ENCODE measurements around the gene ZNF362. TPM values are rescaled to one million over a fixed set of nuclear protein-coding genes. Genes with fewer than 3 reads are reported as not detected.

The ZNF362 gene
- total and polyA plus RNA-seq, 10 of the 15 experiments (the other 5 are each of a cell fraction or from before 2014, with no cell fraction given): 0.74 to 22.8 (median 7.4) TPM

DNA sequence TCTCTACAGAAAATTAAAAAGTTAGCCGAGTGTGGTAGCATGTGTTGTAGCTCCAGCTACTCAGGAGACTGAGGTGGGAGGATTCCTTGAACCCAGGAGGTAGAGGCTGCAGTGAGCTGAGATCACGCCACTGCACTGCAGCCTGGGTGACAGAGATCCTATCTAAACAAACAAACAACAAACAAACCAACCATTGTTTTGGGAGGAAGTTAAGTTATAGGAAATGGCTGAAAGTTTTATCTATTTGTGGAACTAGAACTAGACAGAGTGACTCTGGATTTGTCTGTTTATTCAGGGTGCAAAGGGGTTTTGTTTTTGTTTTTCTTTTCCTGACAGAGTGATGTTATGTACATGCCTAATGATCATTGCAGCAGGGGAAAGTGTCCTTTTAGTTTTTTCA, 31.0 kb downstream of the ZNF362 start:
- Histone ChIP-seq H3K4me3 (no peak overlapping the region), H3K36me3 (ENCODE audit: control insufficient read depth in 2 of 2, insufficient read depth in 2 of 2, low read length in 1 of 2) (no peaks in the 10 kb centered on the region; a peak in 1 of 4 replicates), H3K27ac (ENCODE audit: control insufficient read depth, insufficient read depth) (no peak overlapping the region), H3K79me2 (ENCODE audit: control insufficient read depth, insufficient read depth, low read length) (no peaks in the 10 kb centered on the region), H2AFZ (ENCODE audit: control insufficient read depth, low read depth, low read length) (no peak overlapping the region), H3K4me2 (ENCODE audit: control insufficient read depth, insufficient read depth) (no peak overlapping the region), H3K27me3 (replicated peaks in 1 of 2; ENCODE audit: control insufficient read depth in 2 of 2, insufficient read depth in 2 of 2, low read length in 1 of 2) (no peaks in the 10 kb centered on the region), H3K9me3 (replicated peaks; ENCODE audit: control insufficient read depth, insufficient read depth, low read length) (no peaks in the 10 kb centered on the region; the same call in 2 of the 3 replicates), H3K9ac (ENCODE audit: control insufficient read depth, insufficient read depth, low read length) (no peak overlapping the region), H3K4me1 (ENCODE audit: control insufficient read depth, insufficient read depth, low read length) (no peaks in the 10 kb centered on the region), H4K20me1 (ENCODE audit: control insufficient read depth, insufficient read depth) (no peaks in the 10 kb centered on the region)
- 40% methylated on average over 2 of the region's 2 CpGs for WGBS (ENCODE audit: insufficient coverage, insufficient replicate concordance, low lambda C conversion rate, missing lambda C conversion rate)
- ChIA-PET CTCF (interaction anchor here (1.0 kb wide), 1 partner anchor 8 kb away, joined by 4 read pairs; no protein-coding TSS in a partner anchor), RAD21 (ENCODE audit: unreplicated experiment) (no interaction called here), POLR2A (no interaction called here), SMC1A (ENCODE audit: uncharacterized antibody, unreplicated experiment) (no interaction called here)
- in situ Hi-C loops (cut with MboI) (no loop called here), intact Hi-C loops (cut with micrococcal nuclease; ENCODE audit: unreplicated experiment) (no loop called here)
- no peak for TF ChIP-seq ZNF274 (IDR thresholded peaks at IDR 0.05; ENCODE audit: insufficient read depth, insufficient read length)
- no peak for TF ChIP-seq NRF1 (conservative IDR thresholded peaks at IDR 0.05; ENCODE audit: low read depth, low read length)
- no peak for TF ChIP-seq KDM1A (IDR thresholded peaks at IDR 0.05; ENCODE audit: borderline replicate concordance)
- TF ChIP-seq STAT3 (IDR thresholded peaks at IDR 0.05; ENCODE audit: low read depth, low read length): no peak
- TF ChIP-seq, protein P1, sequence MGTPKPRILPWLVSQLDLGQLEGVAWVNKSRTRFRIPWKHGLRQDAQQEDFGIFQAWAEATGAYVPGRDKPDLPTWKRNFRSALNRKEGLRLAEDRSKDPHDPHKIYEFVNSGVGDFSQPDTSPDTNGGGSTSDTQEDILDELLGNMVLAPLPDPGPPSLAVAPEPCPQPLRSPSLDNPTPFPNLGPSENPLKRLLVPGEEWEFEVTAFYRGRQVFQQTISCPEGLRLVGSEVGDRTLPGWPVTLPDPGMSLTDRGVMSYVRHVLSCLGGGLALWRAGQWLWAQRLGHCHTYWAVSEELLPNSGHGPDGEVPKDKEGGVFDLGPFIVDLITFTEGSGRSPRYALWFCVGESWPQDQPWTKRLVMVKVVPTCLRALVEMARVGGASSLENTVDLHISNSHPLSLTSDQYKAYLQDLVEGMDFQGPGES (IDR thresholded peaks at IDR 0.05): no peak
- TF ChIP-seq BHLHE40 (IDR thresholded peaks at IDR 0.05; ENCODE audit: borderline replicate concordance in 1 of 2, low read depth in 2 of 2, low read length in 1 of 2): no peak
- no peak for TF ChIP-seq SP1 (IDR thresholded peaks at IDR 0.05; ENCODE audit: low read depth, low read length)
- no peak for TF ChIP-seq WRNIP1 (IDR thresholded peaks at IDR 0.05; ENCODE audit: borderline replicate concordance, low read depth, low read length)
- no peak for TF ChIP-seq ZNF207 (IDR thresholded peaks at IDR 0.05; ENCODE audit: borderline replicate concordance)
- TF ChIP-seq EP300 (IDR thresholded peaks at IDR 0.05; ENCODE audit: borderline replicate concordance in 1 of 2, control insufficient read depth in 1 of 2, low read depth in 2 of 2, low read length in 2 of 2): no peak
- TF ChIP-seq MEF2A (IDR thresholded peaks at IDR 0.05; ENCODE audit: insufficient read depth, low read depth, low read length): no peak
- no peak for TF ChIP-seq EZH2 (IDR thresholded peaks at IDR 0.05; ENCODE audit: borderline replicate concordance, control insufficient read depth, low read depth, low read length)
- TF ChIP-seq IKZF2 (IDR thresholded peaks at IDR 0.05): no peak
- TF ChIP-seq HDAC2 (IDR thresholded peaks at IDR 0.05): no peak
- TF ChIP-seq, protein P2, sequence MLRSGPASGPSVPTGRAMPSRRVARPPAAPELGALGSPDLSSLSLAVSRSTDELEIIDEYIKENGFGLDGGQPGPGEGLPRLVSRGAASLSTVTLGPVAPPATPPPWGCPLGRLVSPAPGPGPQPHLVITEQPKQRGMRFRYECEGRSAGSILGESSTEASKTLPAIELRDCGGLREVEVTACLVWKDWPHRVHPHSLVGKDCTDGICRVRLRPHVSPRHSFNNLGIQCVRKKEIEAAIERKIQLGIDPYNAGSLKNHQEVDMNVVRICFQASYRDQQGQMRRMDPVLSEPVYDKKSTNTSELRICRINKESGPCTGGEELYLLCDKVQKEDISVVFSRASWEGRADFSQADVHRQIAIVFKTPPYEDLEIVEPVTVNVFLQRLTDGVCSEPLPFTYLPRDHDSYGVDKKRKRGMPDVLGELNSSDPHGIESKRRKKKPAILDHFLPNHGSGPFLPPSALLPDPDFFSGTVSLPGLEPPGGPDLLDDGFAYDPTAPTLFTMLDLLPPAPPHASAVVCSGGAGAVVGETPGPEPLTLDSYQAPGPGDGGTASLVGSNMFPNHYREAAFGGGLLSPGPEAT (IDR thresholded peaks at IDR 0.05; ENCODE audit: low read depth): no peak
- TF ChIP-seq, protein P3, sequence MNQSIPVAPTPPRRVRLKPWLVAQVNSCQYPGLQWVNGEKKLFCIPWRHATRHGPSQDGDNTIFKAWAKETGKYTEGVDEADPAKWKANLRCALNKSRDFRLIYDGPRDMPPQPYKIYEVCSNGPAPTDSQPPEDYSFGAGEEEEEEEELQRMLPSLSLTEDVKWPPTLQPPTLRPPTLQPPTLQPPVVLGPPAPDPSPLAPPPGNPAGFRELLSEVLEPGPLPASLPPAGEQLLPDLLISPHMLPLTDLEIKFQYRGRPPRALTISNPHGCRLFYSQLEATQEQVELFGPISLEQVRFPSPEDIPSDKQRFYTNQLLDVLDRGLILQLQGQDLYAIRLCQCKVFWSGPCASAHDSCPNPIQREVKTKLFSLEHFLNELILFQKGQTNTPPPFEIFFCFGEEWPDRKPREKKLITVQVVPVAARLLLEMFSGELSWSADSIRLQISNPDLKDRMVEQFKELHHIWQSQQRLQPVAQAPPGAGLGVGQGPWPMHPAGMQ (IDR thresholded peaks at IDR 0.05; ENCODE audit: borderline replicate concordance): no peak
- no peak for TF ChIP-seq NFXL1 (IDR thresholded peaks at IDR 0.05; ENCODE audit: borderline replicate concordance)
- BruUV-seq (replicated peaks): no TSS peak
- FAIRE-seq (no peak), ATAC-seq (no peak), DNase-seq (ENCODE audit: low read depth, low spot score) (no peak)

All from GM12878 (cell line).